ENCODE measurements around the gene SEC11C.

- TF ChIP-seq POLR2A (IDR thresholded peaks at IDR 0.05) = no peak
- TF ChIP-seq CTCF (IDR thresholded peaks at IDR 0.05) = no peak
- no peak for TF ChIP-seq EP300 (IDR thresholded peaks at IDR 0.05)
- no peak for TF ChIP-seq POLR2AphosphoS5 (IDR thresholded peaks at IDR 0.05)
These were observed 43.4 kb upstream of the SEC11C start for GRCh38 chr18:59096098-59096789.
